ENCODE measurements around the gene C6orf47. TPM values are rescaled to one million over a fixed set of nuclear protein-coding genes. Genes with fewer than 3 reads are reported as not detected.
A peak's percentile ranks its signal among the peaks of the same experiment; 100 is the strongest.

C6orf47 gene
- total and polyA plus RNA-seq, 2 of the 13 experiments (the other 11 are each of a cell fraction or from before 2014, with no cell fraction given), result 1.7 to 18.1 TPM

- TF ChIP-seq, protein P1, sequence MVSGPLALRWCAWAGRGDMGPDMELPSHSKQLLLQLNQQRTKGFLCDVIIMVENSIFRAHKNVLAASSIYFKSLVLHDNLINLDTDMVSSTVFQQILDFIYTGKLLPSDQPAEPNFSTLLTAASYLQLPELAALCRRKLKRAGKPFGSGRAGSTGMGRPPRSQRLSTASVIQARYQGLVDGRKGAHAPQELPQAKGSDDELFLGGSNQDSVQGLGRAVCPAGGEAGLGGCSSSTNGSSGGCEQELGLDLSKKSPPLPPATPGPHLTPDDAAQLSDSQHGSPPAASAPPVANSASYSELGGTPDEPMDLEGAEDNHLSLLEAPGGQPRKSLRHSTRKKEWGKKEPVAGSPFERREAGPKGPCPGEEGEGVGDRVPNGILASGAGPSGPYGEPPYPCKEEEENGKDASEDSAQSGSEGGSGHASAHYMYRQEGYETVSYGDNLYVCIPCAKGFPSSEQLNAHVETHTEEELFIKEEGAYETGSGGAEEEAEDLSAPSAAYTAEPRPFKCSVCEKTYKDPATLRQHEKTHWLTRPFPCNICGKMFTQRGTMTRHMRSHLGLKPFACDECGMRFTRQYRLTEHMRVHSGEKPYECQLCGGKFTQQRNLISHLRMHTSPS (CRISPR knock-in tag; IDR thresholded peaks at IDR 0.05; ENCODE audit: low read depth), result no peak
- no peak for TF ChIP-seq ZBTB21 (CRISPR knock-in tag; IDR thresholded peaks at IDR 0.05)
- TF ChIP-seq, protein P2, sequence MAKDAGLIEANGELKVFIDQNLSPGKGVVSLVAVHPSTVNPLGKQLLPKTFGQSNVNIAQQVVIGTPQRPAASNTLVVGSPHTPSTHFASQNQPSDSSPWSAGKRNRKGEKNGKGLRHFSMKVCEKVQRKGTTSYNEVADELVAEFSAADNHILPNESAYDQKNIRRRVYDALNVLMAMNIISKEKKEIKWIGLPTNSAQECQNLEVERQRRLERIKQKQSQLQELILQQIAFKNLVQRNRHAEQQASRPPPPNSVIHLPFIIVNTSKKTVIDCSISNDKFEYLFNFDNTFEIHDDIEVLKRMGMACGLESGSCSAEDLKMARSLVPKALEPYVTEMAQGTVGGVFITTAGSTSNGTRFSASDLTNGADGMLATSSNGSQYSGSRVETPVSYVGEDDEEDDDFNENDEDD (CRISPR knock-in tag; IDR thresholded peaks at IDR 0.05; ENCODE audit: borderline replicate concordance), result 0 out of 2 replicates have a peak, but pooled peaks have one; percentile 16
- no peak for TF ChIP-seq TERF1 (CRISPR knock-in tag; IDR thresholded peaks at IDR 0.05)
- no peak for TF ChIP-seq MTA3 (CRISPR knock-in tag; IDR thresholded peaks at IDR 0.05)
- TF ChIP-seq, protein P3, sequence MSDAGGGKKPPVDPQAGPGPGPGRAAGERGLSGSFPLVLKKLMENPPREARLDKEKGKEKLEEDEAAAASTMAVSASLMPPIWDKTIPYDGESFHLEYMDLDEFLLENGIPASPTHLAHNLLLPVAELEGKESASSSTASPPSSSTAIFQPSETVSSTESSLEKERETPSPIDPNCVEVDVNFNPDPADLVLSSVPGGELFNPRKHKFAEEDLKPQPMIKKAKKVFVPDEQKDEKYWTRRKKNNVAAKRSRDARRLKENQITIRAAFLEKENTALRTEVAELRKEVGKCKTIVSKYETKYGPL (CRISPR knock-in tag; IDR thresholded peaks at IDR 0.05), result no peak
- no peak for TF ChIP-seq NPAS2 (CRISPR knock-in tag; IDR thresholded peaks at IDR 0.05; ENCODE audit: borderline replicate concordance)
- peak; percentile 57 for TF ChIP-seq IKZF4 (CRISPR knock-in tag; IDR thresholded peaks at IDR 0.05; ENCODE audit: borderline replicate concordance, low read depth, not compliant biosample characterization)
- TF ChIP-seq TARDBP (CRISPR knock-in tag; IDR thresholded peaks at IDR 0.05), result no peak; the same call in 1 of the 2 replicates
- no peak for TF ChIP-seq NKX3-1 (CRISPR knock-in tag; IDR thresholded peaks at IDR 0.05)
- no peak for TF ChIP-seq MATR3 (CRISPR knock-in tag; IDR thresholded peaks at IDR 0.05)
- no peak for TF ChIP-seq GLMP (CRISPR knock-in tag; IDR thresholded peaks at IDR 0.05; ENCODE audit: borderline replicate concordance)
- no peak; the same call in 1 of the 2 replicates for TF ChIP-seq HMGXB3 (CRISPR knock-in tag; IDR thresholded peaks at IDR 0.05; ENCODE audit: borderline replicate concordance)
- TF ChIP-seq, protein P4, sequence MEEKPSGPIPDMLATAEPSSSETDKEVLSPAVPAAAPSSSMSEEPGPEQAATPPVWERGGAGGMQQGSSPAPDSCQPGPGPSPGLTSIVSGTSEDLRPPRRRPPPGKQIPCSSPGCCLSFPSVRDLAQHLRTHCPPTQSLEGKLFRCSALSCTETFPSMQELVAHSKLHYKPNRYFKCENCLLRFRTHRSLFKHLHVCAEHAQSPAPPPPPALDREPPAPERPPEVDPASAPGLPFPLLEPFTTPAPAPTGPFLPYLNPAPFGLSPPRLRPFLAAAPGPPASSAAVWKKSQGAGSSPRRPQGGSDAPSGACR (CRISPR knock-in tag; IDR thresholded peaks at IDR 0.05), result no peak
Observed at GRCh38 chr6:31620586-31621319, 39.8 kb downstream of the C6orf47 start, which contains the start of gene PRRC2A (continued).

Measured in HepG2 (cell line).